Left ventricle myocardium superior (tissue), 1 donor: ENCODE measurements around the gene NID1. TPM values are rescaled to one million over a fixed set of nuclear protein-coding genes. Genes with fewer than 3 reads are reported as not detected.
"Not testable (repeated sequence)": the region's sequence is repeated elsewhere in the genome, so short reads cannot be mapped to it uniquely, and the experiment has no call there.

ENCODE experiments used
- ATAC-seq: fragments of 200-7000 bp; cut with Tn5 transposase; one replicate; pipeline ENCODE4 v1.9.1; 2020; ENCODE audit warnings: mild to moderate bottlenecking, moderate library complexity
- DNase-seq: peaks from one replicate; pipeline ENCODE4 v3.0.0-alpha.2; 2020
- intact Hi-C: fragments of 100-400 bp; cut with micrococcal nuclease; formaldehyde crosslinking; loops from one replicate; pipeline ENCODE4 v1.11.0; 2022
- total RNA-seq: library from RNA; stranded (reverse); fragmentation: NEBNext Ultra II Directional; extraction: Animal tissue kit (Norgen Biotek cat#: 25700); gene quantifications from one replicate; pipeline ENCODE4 v1.2.1, GENCODE V29; 2021
- donor health status: DM: no; HTN: yes; CAD: no; lungs with severe emphysema.

NID1 gene
- total RNA-seq, 1 donor from 2014 or later, result 47.6 TPM

- intact Hi-C loops, result no loop called here
- ATAC-seq (no peak), DNase-seq (no peak)
These were observed 133.6 kb downstream of the NID1 start for GRCh38 chr1:235931171-235931738.

GRCh38 chr1:235930543-235930942 is 134.3 kb downstream of the NID1 start:
- ATAC-seq, result no peak
- intact Hi-C loops, result no loop called here
- no peak for DNase-seq

GRCh38 chr1:235929216-235929615 is 135.7 kb downstream of the NID1 start:
- DNase-seq, result no peak
- ATAC-seq, result no peak
- intact Hi-C loops, result no loop called here

GRCh38 chr1:235928197-235928596 is 136.7 kb downstream of the NID1 start:
- intact Hi-C loops, result no loop called here
- ATAC-seq (no peak), DNase-seq (no peak)

GRCh38 chr1:235927551-235927950 is 137.3 kb downstream of the NID1 start:
- ATAC-seq, DNase-seq, intact Hi-C loops: not testable (repeated sequence)

Other genes starting within 250 kb of the NID1 start
- 11.9 TPM for gene LYST, start 198.2 kb downstream of the NID1 start, total RNA-seq
- 31.6 TPM for gene GPR137B, start 77.4 kb upstream of the NID1 start, total RNA-seq
- 8.6 TPM for gene ERO1B, start 216.9 kb upstream of the NID1 start, total RNA-seq